ENCODE results near the gene DNAH17.

DNA sequence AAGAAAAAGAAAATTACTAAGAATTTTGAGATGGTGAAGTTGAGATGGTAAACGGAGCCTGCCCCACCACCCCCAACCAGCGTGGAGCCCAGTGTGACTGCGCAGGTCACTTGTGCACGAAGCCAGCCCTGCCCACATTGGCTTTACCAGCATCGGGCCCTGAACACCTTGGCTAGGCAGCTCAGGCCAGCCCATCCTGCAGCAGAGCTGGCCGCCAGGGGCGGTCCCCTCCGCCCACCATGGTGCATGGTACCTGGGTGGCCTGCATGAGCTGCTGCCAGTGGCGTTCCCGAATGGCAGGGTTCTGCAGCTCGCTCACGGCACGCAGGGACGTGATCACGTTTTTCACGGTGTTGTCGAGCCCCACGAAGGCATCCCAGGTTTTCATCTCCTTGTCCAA, 62.7 kb downstream of the DNAH17 start:
- TF ChIP-seq, protein P1, sequence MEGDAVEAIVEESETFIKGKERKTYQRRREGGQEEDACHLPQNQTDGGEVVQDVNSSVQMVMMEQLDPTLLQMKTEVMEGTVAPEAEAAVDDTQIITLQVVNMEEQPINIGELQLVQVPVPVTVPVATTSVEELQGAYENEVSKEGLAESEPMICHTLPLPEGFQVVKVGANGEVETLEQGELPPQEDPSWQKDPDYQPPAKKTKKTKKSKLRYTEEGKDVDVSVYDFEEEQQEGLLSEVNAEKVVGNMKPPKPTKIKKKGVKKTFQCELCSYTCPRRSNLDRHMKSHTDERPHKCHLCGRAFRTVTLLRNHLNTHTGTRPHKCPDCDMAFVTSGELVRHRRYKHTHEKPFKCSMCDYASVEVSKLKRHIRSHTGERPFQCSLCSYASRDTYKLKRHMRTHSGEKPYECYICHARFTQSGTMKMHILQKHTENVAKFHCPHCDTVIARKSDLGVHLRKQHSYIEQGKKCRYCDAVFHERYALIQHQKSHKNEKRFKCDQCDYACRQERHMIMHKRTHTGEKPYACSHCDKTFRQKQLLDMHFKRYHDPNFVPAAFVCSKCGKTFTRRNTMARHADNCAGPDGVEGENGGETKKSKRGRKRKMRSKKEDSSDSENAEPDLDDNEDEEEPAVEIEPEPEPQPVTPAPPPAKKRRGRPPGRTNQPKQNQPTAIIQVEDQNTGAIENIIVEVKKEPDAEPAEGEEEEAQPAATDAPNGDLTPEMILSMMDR (IDR thresholded peaks at IDR 0.05; ENCODE audit: low read depth, low read length, poor library complexity, severe bottlenecking): no peak
- no peak for TF ChIP-seq EZH2phosphoT487 (IDR thresholded peaks at IDR 0.05; ENCODE audit: borderline replicate concordance, low read length)

Measured in DOHH2 (cell line).